GM23338 (cell line): ENCODE data around the gene PDE4C. TPM values are rescaled to one million over a fixed set of nuclear protein-coding genes. Genes with fewer than 3 reads are reported as not detected.
A peak's percentile ranks its signal among the peaks of the same experiment; 100 is the strongest.

Experiments
- ATAC-seq: fragments of 200-7000 bp; cut with Tn5 transposase; 3 replicates; pipeline ENCODE4 v1.9.1; 2020
- DNase-seq: peaks from one replicate; pipeline ENCODE4 v3.0.0-alpha.2; 2015; ENCODE audit warnings: low spot score
- H2AFZ ChIP-seq: fragments of 200-600 bp; sonication (generic); 2 replicates; pipeline ENCODE4 v1.8.0; 2016; ENCODE audit warnings: antibody characterized with exemption, mild to moderate bottlenecking, moderate library complexity
- H3F3A ChIP-seq: fragments of 200-600 bp; sonication (generic); replicated peaks from 2 replicates; pipeline ENCODE4 v1.8.0; 2017; ENCODE audit warnings: antibody characterized with exemption, mixed run types, low read depth
- H3K27ac ChIP-seq: fragments of 200-600 bp; sonication (generic); 2 replicates; pipeline ENCODE4 v1.6.1; 2016; ENCODE audit warnings: low read depth
- H3K27me3 ChIP-seq: fragments of 200-600 bp; sonication (generic); 2 replicates; pipeline ENCODE4 v1.8.0; 2016; ENCODE audit warnings: mild to moderate bottlenecking, mixed run types, moderate library complexity; ENCODE audit not compliant: insufficient read depth
- H3K36me3 ChIP-seq: fragments of 200-600 bp; sonication (generic); 2 replicates; pipeline ENCODE4 v1.8.0; 2016; ENCODE audit warnings: mild to moderate bottlenecking; ENCODE audit not compliant: insufficient read depth
- H3K4me1 ChIP-seq: fragments of 200-600 bp; sonication (generic); 2 replicates; pipeline ENCODE4 v1.8.0; 2016; ENCODE audit warnings: mild to moderate bottlenecking, moderate library complexity; ENCODE audit not compliant: insufficient read depth
- H3K4me2 ChIP-seq: fragments of 200-600 bp; sonication (generic); 2 replicates; pipeline ENCODE4 v1.7.1; 2017; ENCODE audit warnings: mixed run types
- H3K4me3 ChIP-seq: fragments of 200-600 bp; sonication (generic); 2 replicates; pipeline ENCODE4 v1.6.1; 2016; ENCODE audit warnings: mixed run types
- H3K79me2 ChIP-seq: fragments of 200-600 bp; sonication (generic); replicated peaks from 2 replicates; pipeline ENCODE4 v1.8.0; 2017; ENCODE audit warnings: mild to moderate bottlenecking; ENCODE audit not compliant: insufficient read depth
- H3K9me2 ChIP-seq: fragments of 200-600 bp; sonication (generic); 2 replicates; pipeline ENCODE4 v1.8.0; 2017; ENCODE audit not compliant: insufficient read depth
- H4K20me1 ChIP-seq: fragments of 200-600 bp; sonication (generic); replicated peaks from 2 replicates; pipeline ENCODE4 v1.8.0; 2017; ENCODE audit warnings: mild to moderate bottlenecking; ENCODE audit not compliant: insufficient read depth
- H3K27ac Mint-ChIP-seq: 2 replicates; pipeline ENCODE4 v1.8.0; 2020; ENCODE audit warnings: inconsistent platforms, mild to moderate bottlenecking, moderate library complexity, mixed read lengths
- H3K27me3 Mint-ChIP-seq: 3 replicates; pipeline ENCODE4 v1.8.0; 2022; ENCODE audit warnings: low read depth, mild to moderate bottlenecking, moderate library complexity, mixed read lengths, inconsistent platforms; ENCODE audit not compliant: insufficient read depth, poor library complexity
- H3K36me3 Mint-ChIP-seq: 3 replicates; pipeline ENCODE4 v1.8.0; 2021; ENCODE audit warnings: low read depth, mild to moderate bottlenecking, inconsistent platforms, moderate library complexity, mixed read lengths
- H3K4me1 Mint-ChIP-seq: 3 replicates; pipeline ENCODE4 v1.8.0; 2020; ENCODE audit warnings: mild to moderate bottlenecking, inconsistent platforms, mixed read lengths
- H3K4me3 Mint-ChIP-seq: 3 replicates; pipeline ENCODE4 v1.8.0; 2021; ENCODE audit warnings: moderate library complexity, mild to moderate bottlenecking, inconsistent platforms, mixed read lengths
- H3K9me3 Mint-ChIP-seq: 3 replicates; pipeline ENCODE4 v1.8.0; 2020; ENCODE audit warnings: moderate library complexity, mild to moderate bottlenecking, inconsistent platforms, mixed read lengths
- EZH2phosphoT487 ChIP-seq: fragments of 200-600 bp; sonication (generic); IDR thresholded peaks from one replicate; pipeline ENCODE4 v1.8.1; 2018; ENCODE audit warnings: antibody characterized with exemption; ENCODE audit not compliant: unreplicated experiment
- JUNB ChIP-seq: IDR thresholded peaks from one replicate; pipeline ENCODE4 v1.6.1; 2016; ENCODE audit warnings: antibody characterized with exemption; ENCODE audit not compliant: unreplicated experiment
- POLR2AphosphoS5 ChIP-seq: IDR thresholded peaks from 2 replicates; pipeline ENCODE4 v1.6.1; 2016; ENCODE audit warnings: antibody characterized with exemption, low read depth
- ZNF114 ChIP-seq: fragments of 250-450 bp; sonication (Bioruptor Pico); IDR thresholded peaks from 2 replicates; pipeline ENCODE4 v1.5.0; 2020; ENCODE audit warnings: mild to moderate bottlenecking, moderate library complexity
- ZNF331 ChIP-seq: fragments of 250-450 bp; sonication (Bioruptor Pico); IDR thresholded peaks from 2 replicates; pipeline ENCODE4 v1.5.0; 2020; ENCODE audit warnings: low read depth, mild to moderate bottlenecking, moderate library complexity
- polyA plus RNA-seq: library from polyadenylated mRNA; unstranded; fragments of >200 nt; fragmentation: Nextera tagmentation; extraction: Ambion mirVana; gene quantifications from 2 replicates; pipeline ENCODE4 v1.2.1, GENCODE V29; 2016
- total RNA-seq: library from RNA; depleted of rRNA; stranded (reverse); fragments of >200 nt; shearing (Covaris generic); gene quantifications from 2 replicates; pipeline ENCODE4 v1.2.3, GENCODE V29; 2014
- TF ChIP-seq, protein P1 (sequence below): IDR thresholded peaks from 2 replicates; pipeline ENCODE4 v1.6.1; 2016; ENCODE audit warnings: antibody characterized with exemption
- TF ChIP-seq, protein P2 (sequence below): IDR thresholded peaks from one replicate; pipeline ENCODE4 v1.6.1; 2018; ENCODE audit warnings: antibody characterized with exemption; ENCODE audit not compliant: unreplicated experiment
- TF ChIP-seq, protein P3 (sequence below): fragments of 250-450 bp; sonication (Bioruptor Pico); IDR thresholded peaks from 2 replicates; pipeline ENCODE4 v1.5.0; 2020; ENCODE audit warnings: mild to moderate bottlenecking, moderate library complexity

The PDE4C gene
- total and polyA plus RNA-seq, 2 experiments from 2014 or later = 1.6 to 3.6 TPM

DNA sequence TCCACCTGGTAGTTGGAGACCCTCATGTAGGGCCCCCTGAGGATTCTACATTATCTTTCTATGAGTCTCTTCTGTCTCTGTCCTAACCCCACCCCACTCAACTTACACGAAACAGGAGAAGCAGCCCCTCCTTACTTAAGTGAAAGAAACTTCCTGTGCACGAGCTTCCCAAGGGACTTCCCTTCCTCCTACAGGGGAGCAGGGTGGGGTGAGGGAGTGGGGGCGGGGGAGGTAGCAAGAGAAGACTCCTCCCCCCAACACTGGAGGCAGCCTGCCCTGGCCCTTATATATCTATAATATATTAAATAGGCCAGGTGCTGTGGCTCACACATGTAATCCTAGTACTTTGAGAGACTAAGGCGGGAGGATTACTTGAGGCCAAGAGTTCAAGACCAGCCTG is 5.5 kb upstream of the PDE4C start:
- H3K4me3 Mint-ChIP-seq = peak overlapping the region; percentile 80
- DNase-seq = peak; percentile 77

More for the DNA sequence above, 5.5 kb upstream of the PDE4C start:
- Histone ChIP-seq H3K4me3 (peak overlapping the region; percentile 72), H2AFZ (no peak overlapping the region), H3K9me2 (no peaks in the 10 kb centered on the region), H3K79me2 (no peaks in the 10 kb centered on the region), H3K27ac (peak overlapping the region; percentile 88; the same call in 1 of the 2 replicates), H3K4me2 (peak overlapping the region; percentile 95), H3F3A (peaks cover 43% of the 10 kb centered on the region), H3K27me3 (peaks cover 7% of the 10 kb centered on the region), H3K4me1 (peaks cover 21% of the 10 kb centered on the region), H4K20me1 (no peaks in the 10 kb centered on the region), H3K36me3 (no peaks in the 10 kb centered on the region)
- H3K27ac Mint-ChIP-seq = peak overlapping the region; percentile 94; the same call in 1 of the 2 replicates
- peak; percentile 32 for ATAC-seq
- no peaks in the 10 kb centered on the region; the same call in 1 of the 3 replicates for H3K36me3 Mint-ChIP-seq
- TF ChIP-seq, protein P1, sequence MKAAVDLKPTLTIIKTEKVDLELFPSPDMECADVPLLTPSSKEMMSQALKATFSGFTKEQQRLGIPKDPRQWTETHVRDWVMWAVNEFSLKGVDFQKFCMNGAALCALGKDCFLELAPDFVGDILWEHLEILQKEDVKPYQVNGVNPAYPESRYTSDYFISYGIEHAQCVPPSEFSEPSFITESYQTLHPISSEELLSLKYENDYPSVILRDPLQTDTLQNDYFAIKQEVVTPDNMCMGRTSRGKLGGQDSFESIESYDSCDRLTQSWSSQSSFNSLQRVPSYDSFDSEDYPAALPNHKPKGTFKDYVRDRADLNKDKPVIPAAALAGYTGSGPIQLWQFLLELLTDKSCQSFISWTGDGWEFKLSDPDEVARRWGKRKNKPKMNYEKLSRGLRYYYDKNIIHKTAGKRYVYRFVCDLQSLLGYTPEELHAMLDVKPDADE = no peak
- TF ChIP-seq, protein P2, sequence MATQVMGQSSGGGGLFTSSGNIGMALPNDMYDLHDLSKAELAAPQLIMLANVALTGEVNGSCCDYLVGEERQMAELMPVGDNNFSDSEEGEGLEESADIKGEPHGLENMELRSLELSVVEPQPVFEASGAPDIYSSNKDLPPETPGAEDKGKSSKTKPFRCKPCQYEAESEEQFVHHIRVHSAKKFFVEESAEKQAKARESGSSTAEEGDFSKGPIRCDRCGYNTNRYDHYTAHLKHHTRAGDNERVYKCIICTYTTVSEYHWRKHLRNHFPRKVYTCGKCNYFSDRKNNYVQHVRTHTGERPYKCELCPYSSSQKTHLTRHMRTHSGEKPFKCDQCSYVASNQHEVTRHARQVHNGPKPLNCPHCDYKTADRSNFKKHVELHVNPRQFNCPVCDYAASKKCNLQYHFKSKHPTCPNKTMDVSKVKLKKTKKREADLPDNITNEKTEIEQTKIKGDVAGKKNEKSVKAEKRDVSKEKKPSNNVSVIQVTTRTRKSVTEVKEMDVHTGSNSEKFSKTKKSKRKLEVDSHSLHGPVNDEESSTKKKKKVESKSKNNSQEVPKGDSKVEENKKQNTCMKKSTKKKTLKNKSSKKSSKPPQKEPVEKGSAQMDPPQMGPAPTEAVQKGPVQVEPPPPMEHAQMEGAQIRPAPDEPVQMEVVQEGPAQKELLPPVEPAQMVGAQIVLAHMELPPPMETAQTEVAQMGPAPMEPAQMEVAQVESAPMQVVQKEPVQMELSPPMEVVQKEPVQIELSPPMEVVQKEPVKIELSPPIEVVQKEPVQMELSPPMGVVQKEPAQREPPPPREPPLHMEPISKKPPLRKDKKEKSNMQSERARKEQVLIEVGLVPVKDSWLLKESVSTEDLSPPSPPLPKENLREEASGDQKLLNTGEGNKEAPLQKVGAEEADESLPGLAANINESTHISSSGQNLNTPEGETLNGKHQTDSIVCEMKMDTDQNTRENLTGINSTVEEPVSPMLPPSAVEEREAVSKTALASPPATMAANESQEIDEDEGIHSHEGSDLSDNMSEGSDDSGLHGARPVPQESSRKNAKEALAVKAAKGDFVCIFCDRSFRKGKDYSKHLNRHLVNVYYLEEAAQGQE = no peak
- TF ChIP-seq ZNF114 (CRISPR knock-in tag) = no peak
- no peak for TF ChIP-seq JUNB
- TF ChIP-seq POLR2AphosphoS5 = no peak
- TF ChIP-seq ZNF331 (CRISPR knock-in tag) = no peak
- TF ChIP-seq EZH2phosphoT487 = no peak
- TF ChIP-seq, protein P3, sequence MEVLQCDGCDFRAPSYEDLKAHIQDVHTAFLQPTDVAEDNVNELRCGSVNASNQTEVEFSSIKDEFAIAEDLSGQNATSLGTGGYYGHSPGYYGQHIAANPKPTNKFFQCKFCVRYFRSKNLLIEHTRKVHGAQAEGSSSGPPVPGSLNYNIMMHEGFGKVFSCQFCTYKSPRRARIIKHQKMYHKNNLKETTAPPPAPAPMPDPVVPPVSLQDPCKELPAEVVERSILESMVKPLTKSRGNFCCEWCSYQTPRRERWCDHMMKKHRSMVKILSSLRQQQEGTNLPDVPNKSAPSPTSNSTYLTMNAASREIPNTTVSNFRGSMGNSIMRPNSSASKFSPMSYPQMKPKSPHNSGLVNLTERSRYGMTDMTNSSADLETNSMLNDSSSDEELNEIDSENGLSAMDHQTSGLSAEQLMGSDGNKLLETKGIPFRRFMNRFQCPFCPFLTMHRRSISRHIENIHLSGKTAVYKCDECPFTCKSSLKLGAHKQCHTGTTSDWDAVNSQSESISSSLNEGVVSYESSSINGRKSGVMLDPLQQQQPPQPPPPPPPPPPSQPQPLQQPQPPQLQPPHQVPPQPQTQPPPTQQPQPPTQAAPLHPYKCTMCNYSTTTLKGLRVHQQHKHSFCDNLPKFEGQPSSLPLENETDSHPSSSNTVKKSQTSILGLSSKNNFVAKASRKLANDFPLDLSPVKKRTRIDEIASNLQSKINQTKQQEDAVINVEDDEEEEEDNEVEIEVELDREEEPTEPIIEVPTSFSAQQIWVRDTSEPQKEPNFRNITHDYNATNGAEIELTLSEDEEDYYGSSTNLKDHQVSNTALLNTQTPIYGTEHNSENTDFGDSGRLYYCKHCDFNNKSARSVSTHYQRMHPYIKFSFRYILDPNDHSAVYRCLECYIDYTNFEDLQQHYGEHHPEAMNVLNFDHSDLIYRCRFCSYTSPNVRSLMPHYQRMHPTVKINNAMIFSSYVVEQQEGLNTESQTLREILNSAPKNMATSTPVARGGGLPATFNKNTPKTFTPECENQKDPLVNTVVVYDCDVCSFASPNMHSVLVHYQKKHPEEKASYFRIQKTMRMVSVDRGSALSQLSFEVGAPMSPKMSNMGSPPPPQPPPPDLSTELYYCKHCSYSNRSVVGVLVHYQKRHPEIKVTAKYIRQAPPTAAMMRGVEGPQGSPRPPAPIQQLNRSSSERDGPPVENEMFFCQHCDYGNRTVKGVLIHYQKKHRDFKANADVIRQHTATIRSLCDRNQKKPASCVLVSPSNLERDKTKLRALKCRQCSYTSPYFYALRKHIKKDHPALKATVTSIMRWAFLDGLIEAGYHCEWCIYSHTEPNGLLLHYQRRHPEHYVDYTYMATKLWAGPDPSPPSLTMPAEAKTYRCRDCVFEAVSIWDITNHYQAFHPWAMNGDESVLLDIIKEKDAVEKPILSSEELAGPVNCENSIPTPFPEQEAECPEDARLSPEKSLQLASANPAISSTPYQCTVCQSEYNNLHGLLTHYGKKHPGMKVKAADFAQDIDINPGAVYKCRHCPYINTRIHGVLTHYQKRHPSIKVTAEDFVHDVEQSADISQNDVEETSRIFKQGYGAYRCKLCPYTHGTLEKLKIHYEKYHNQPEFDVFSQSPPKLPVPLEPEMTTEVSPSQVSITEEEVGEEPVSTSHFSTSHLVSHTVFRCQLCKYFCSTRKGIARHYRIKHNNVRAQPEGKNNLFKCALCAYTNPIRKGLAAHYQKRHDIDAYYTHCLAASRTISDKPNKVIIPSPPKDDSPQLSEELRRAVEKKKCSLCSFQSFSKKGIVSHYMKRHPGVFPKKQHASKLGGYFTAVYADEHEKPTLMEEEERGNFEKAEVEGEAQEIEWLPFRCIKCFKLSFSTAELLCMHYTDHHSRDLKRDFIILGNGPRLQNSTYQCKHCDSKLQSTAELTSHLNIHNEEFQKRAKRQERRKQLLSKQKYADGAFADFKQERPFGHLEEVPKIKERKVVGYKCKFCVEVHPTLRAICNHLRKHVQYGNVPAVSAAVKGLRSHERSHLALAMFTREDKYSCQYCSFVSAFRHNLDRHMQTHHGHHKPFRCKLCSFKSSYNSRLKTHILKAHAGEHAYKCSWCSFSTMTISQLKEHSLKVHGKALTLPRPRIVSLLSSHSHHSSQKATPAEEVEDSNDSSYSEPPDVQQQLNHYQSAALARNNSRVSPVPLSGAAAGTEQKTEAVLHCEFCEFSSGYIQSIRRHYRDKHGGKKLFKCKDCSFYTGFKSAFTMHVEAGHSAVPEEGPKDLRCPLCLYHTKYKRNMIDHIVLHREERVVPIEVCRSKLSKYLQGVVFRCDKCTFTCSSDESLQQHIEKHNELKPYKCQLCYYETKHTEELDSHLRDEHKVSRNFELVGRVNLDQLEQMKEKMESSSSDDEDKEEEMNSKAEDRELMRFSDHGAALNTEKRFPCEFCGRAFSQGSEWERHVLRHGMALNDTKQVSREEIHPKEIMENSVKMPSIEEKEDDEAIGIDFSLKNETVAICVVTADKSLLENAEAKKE (CRISPR knock-in tag) = no peak
- H3K9me3 Mint-ChIP-seq = no peaks in the 10 kb centered on the region; the same call in 1 of the 3 replicates
- H3K27me3 Mint-ChIP-seq = peaks cover 39% of the 10 kb centered on the region
- H3K4me1 Mint-ChIP-seq = peaks cover 38% of the 10 kb centered on the region
